Left ventricle myocardium inferior (tissue), 1 donor: Measurements from ENCODE around the gene DTWD2. TPM values are rescaled to one million over a fixed set of nuclear protein-coding genes. Genes with fewer than 3 reads are reported as not detected.
"Not testable (repeated sequence)": the region's sequence is repeated elsewhere in the genome, so short reads cannot be mapped to it uniquely, and the experiment has no call there.

ENCODE experiments used
- DNase-seq: peaks from one replicate; pipeline ENCODE4 v3.0.0-alpha.2; 2020
- H3K27ac ChIP-seq: fragments of 200-600 bp; replicated peaks from 2 replicates; pipeline ENCODE4 v1.8.0; 2021
- H3K27me3 ChIP-seq: fragments of 200-600 bp; 2 replicates; pipeline ENCODE4 v1.8.0; 2021; ENCODE audit warnings: low read depth
- H3K36me3 ChIP-seq: fragments of 200-600 bp; 2 replicates; pipeline ENCODE4 v1.8.0; 2021
- H3K4me1 ChIP-seq: fragments of 200-600 bp; 2 replicates; pipeline ENCODE4 v1.8.0; 2021
- H3K4me3 ChIP-seq: fragments of 200-600 bp; 2 replicates; pipeline ENCODE4 v1.8.0; 2021; ENCODE audit warnings: mild to moderate bottlenecking, moderate library complexity
- H3K9me3 ChIP-seq: fragments of 200-600 bp; replicated peaks from 2 replicates; pipeline ENCODE4 v1.8.0; 2021
- CTCF ChIP-seq: fragments of 200-600 bp; IDR thresholded peaks from 2 replicates; pipeline ENCODE4 v1.8.0; 2021; ENCODE audit warnings: antibody characterized with exemption, mild to moderate bottlenecking, borderline replicate concordance
- intact Hi-C: fragments of 100-400 bp; cut with micrococcal nuclease; formaldehyde crosslinking; loops from one replicate; pipeline ENCODE4 v1.11.0; 2022
- total RNA-seq: library from RNA; stranded (reverse); fragmentation: NEBNext Ultra II Directional; extraction: Animal tissue kit (Norgen Biotek cat#: 25700); gene quantifications from one replicate; pipeline ENCODE4 v1.2.1, GENCODE V29; 2021
- donor health status: DM: no; HTN: yes; CAD: no; lungs with severe emphysema.

DTWD2 gene
- total RNA-seq, 1 donor from 2014 or later = 14.7 TPM

GRCh38 chr5:118894709-118895108 lies 93.6 kb downstream of the DTWD2 start:
- H3K4me1 ChIP-seq = peaks cover 7% of the 10 kb centered on the region
- no peak for DNase-seq
- H3K27ac ChIP-seq = no peak overlapping the region
- no peaks in the 10 kb centered on the region for H3K9me3 ChIP-seq
- no peaks in the 10 kb centered on the region for H3K27me3 ChIP-seq
- TF ChIP-seq CTCF = no peak
- intact Hi-C loops = no loop called here
- no peaks in the 10 kb centered on the region for H3K36me3 ChIP-seq
- H3K4me3 ChIP-seq = no peak overlapping the region

GRCh38 chr5:118891252-118891651 lies 97.1 kb downstream of the DTWD2 start:
- intact Hi-C loops = no loop called here

GRCh38 chr5:118889165-118889564 lies 99.2 kb downstream of the DTWD2 start:
- intact Hi-C loops = no loop called here
- Histone ChIP-seq H3K4me3 (no peak overlapping the region), H3K27ac (no peak overlapping the region), H3K9me3 (no peaks in the 10 kb centered on the region), H3K36me3 (no peaks in the 10 kb centered on the region), H3K27me3 (no peaks in the 10 kb centered on the region), H3K4me1 (peaks cover 7% of the 10 kb centered on the region)
- TF ChIP-seq CTCF = no peak
- DNase-seq = no peak

More at GRCh38 chr5:118891252-118891651, 97.1 kb downstream of the DTWD2 start:
- peaks cover 7% of the 10 kb centered on the region for H3K4me1 ChIP-seq
- H3K9me3 ChIP-seq = no peaks in the 10 kb centered on the region
- no peak overlapping the region for H3K4me3 ChIP-seq
- no peak for TF ChIP-seq CTCF
- H3K36me3 ChIP-seq = no peaks in the 10 kb centered on the region
- no peak overlapping the region for H3K27ac ChIP-seq
- no peak for DNase-seq
- H3K27me3 ChIP-seq = no peaks in the 10 kb centered on the region

GRCh38 chr5:118888556-118888955 lies 99.8 kb downstream of the DTWD2 start:
- Histone ChIP-seq H3K36me3 (no peaks in the 10 kb centered on the region), H3K27ac (no peak overlapping the region), H3K9me3 (no peaks in the 10 kb centered on the region), H3K27me3 (no peaks in the 10 kb centered on the region), H3K4me1 (peaks cover 7% of the 10 kb centered on the region), H3K4me3 (no peak overlapping the region)
- no peak for DNase-seq
- intact Hi-C loops = no loop called here
- no peak for TF ChIP-seq CTCF

GRCh38 chr5:118883362-118883761 lies 105.0 kb downstream of the DTWD2 start:
- DNase-seq = no peak
- intact Hi-C loops = no loop called here
- Histone ChIP-seq H3K4me1 (no peaks in the 10 kb centered on the region), H3K27ac (no peak overlapping the region), H3K9me3 (peaks cover 13% of the 10 kb centered on the region), H3K36me3 (no peaks in the 10 kb centered on the region), H3K27me3 (no peaks in the 10 kb centered on the region), H3K4me3 (no peak overlapping the region)
- no peak for TF ChIP-seq CTCF

GRCh38 chr5:118882666-118883065 lies 105.7 kb downstream of the DTWD2 start:
- Histone ChIP-seq H3K9me3 (peaks cover 20% of the 10 kb centered on the region), H3K36me3 (no peaks in the 10 kb centered on the region), H3K27me3 (no peaks in the 10 kb centered on the region), H3K4me1 (no peaks in the 10 kb centered on the region), H3K27ac (no peak overlapping the region), H3K4me3 (no peak overlapping the region)
- no peak for TF ChIP-seq CTCF
- intact Hi-C loops = no loop called here
- no peak for DNase-seq

- H3K27ac ChIP-seq, DNase-seq, H3K27me3 ChIP-seq, H3K4me3 ChIP-seq, intact Hi-C loops, H3K4me1 ChIP-seq: not testable (repeated sequence)
- H3K36me3 ChIP-seq = peaks cover 13% of the 10 kb centered on the region
- peaks cover 60% of the 10 kb centered on the region for H3K9me3 ChIP-seq
Measured at GRCh38 chr5:118876852-118877251, 111.5 kb downstream of the DTWD2 start.
